ENCODE data around the gene RPGRIP1L.

RPGRIP1L gene

GRCh38 chr16:53609536-53609935 lies 94.1 kb downstream of the RPGRIP1L start:
- no peak overlapping the region for H3K4me3 ChIP-seq (ENCODE audit: low read depth, low read length)
- TF ChIP-seq CTCF (IDR thresholded peaks at IDR 0.05; ENCODE audit: borderline replicate concordance, insufficient read depth, low read depth, low read length): no peak

- no peak for TF ChIP-seq CTCF (IDR thresholded peaks at IDR 0.05; ENCODE audit: borderline replicate concordance, insufficient read depth, low read depth, low read length)
- H3K4me3 ChIP-seq (ENCODE audit: low read depth, low read length): no peak overlapping the region
These were observed 95.6 kb downstream of the RPGRIP1L start for GRCh38 chr16:53608094-53608493.

GRCh38 chr16:53605831-53606400 lies 97.7 kb downstream of the RPGRIP1L start:
- no peak for TF ChIP-seq CTCF (IDR thresholded peaks at IDR 0.05; ENCODE audit: borderline replicate concordance, insufficient read depth, low read depth, low read length)
- H3K4me3 ChIP-seq (ENCODE audit: low read depth, low read length): no peak overlapping the region

- H3K4me3 ChIP-seq (ENCODE audit: low read depth, low read length): no peak overlapping the region
- TF ChIP-seq CTCF (IDR thresholded peaks at IDR 0.05; ENCODE audit: borderline replicate concordance, insufficient read depth, low read depth, low read length): no peak
These were observed 98.3 kb downstream of the RPGRIP1L start for GRCh38 chr16:53605356-53605755.

- TF ChIP-seq CTCF (IDR thresholded peaks at IDR 0.05; ENCODE audit: borderline replicate concordance, insufficient read depth, low read depth, low read length): no peak
- no peak overlapping the region for H3K4me3 ChIP-seq (ENCODE audit: low read depth, low read length)
These were observed 101.7 kb downstream of the RPGRIP1L start for GRCh38 chr16:53601961-53602360.

- no peak for TF ChIP-seq CTCF (IDR thresholded peaks at IDR 0.05; ENCODE audit: borderline replicate concordance, insufficient read depth, low read depth, low read length)
- H3K4me3 ChIP-seq (ENCODE audit: low read depth, low read length): no peak overlapping the region
These were observed 103.0 kb downstream of the RPGRIP1L start for GRCh38 chr16:53600616-53601015.

GRCh38 chr16:53600126-53600525 lies 103.5 kb downstream of the RPGRIP1L start:
- TF ChIP-seq CTCF (IDR thresholded peaks at IDR 0.05; ENCODE audit: borderline replicate concordance, insufficient read depth, low read depth, low read length): no peak
- H3K4me3 ChIP-seq (ENCODE audit: low read depth, low read length): no peak overlapping the region

Measured in GM12875 (cell line).